GM19467 (cell line): Measurements from ENCODE around the gene PCDHGB4.
A peak's percentile ranks its signal among the peaks of the same experiment; 100 is the strongest.
"Not testable (repeated sequence)": the region's sequence is repeated elsewhere in the genome, so short reads cannot be mapped to it uniquely, and the experiment has no call there.

Experiments used
- ATAC-seq: cut with Tn5 transposase; IDR thresholded peaks from one replicate; pipeline ENCODE4 v1.9.1; 2021; ENCODE audit warnings: mild to moderate bottlenecking, moderate library complexity; ENCODE audit not compliant: unreplicated experiment

PCDHGB4 gene

GRCh38 chr5:141397756-141398551, 10.5 kb downstream of the PCDHGB4 start, which contains the start of gene PCDHGB5:
Gene PCDHGB5 (plus strand): TSS chr5:141397947. CDS start chr5:141398128, 181 bp downstream.
- not testable (repeated sequence) for ATAC-seq

GRCh38 chr5:141398608-141399007, 11.1 kb downstream of the PCDHGB4 start:
- no peak for ATAC-seq

- no peak for ATAC-seq
These were observed 12.2 kb downstream of the PCDHGB4 start for GRCh38 chr5:141399555-141400258.

GRCh38 chr5:141402553-141403243, 15.2 kb downstream of the PCDHGB4 start, which contains the start of gene PCDHGA9:
Gene PCDHGA9 (plus strand): TSS chr5:141402778. CDS start chr5:141402953, 175 bp downstream.
- no peak for ATAC-seq

- no peak for ATAC-seq
These were observed 15.9 kb downstream of the PCDHGB4 start for GRCh38 chr5:141403387-141403786.

- ATAC-seq = not testable (repeated sequence)
These were observed 20.4 kb downstream of the PCDHGB4 start, which contains the start of gene PCDHGB6 for GRCh38 chr5:141407790-141408505. Gene PCDHGB6 (plus strand): TSS chr5:141408021. CDS start chr5:141408203, 182 bp downstream.

- no peak for ATAC-seq
These were observed 22.3 kb downstream of the PCDHGB4 start for GRCh38 chr5:141409598-141410306.

GRCh38 chr5:141411575-141411974, 24.1 kb downstream of the PCDHGB4 start:
- no peak for ATAC-seq

GRCh38 chr5:141412854-141413539, 25.5 kb downstream of the PCDHGB4 start, which contains the start of gene PCDHGA10:
Gene PCDHGA10 (plus strand): TSS chr5:141412987. CDS start chr5:141413176, 189 bp downstream.
- peak; percentile 66 for ATAC-seq

GRCh38 chr5:141413540-141414069, 26.1 kb downstream of the PCDHGB4 start:
- ATAC-seq = no peak

- ATAC-seq = not testable (repeated sequence)
These were observed 27.2 kb downstream of the PCDHGB4 start for GRCh38 chr5:141414548-141415274.

- ATAC-seq = not testable (repeated sequence)
These were observed 27.7 kb downstream of the PCDHGB4 start for GRCh38 chr5:141415275-141415618.

GRCh38 chr5:141417494-141418172, 30.1 kb downstream of the PCDHGB4 start, which contains the start of gene PCDHGB7:
Gene PCDHGB7 (plus strand): TSS chr5:141417677. CDS start chr5:141417860, 183 bp downstream.
- peak; percentile 75 for ATAC-seq

GRCh38 chr5:141419074-141419880, 31.8 kb downstream of the PCDHGB4 start:
- ATAC-seq = no peak

GRCh38 chr5:141420855-141421488, 33.5 kb downstream of the PCDHGB4 start, which contains the start of gene PCDHGA11:
Gene PCDHGA11 (plus strand): TSS chr5:141421051. CDS start chr5:141421228, 177 bp downstream.
- ATAC-seq = no peak

GRCh38 chr5:141421489-141421855, 34.0 kb downstream of the PCDHGB4 start:
- no peak for ATAC-seq
